SU-DHL-6 (cell line): ENCODE data around the gene NT5DC3.

Experiments used
- H2AFZ ChIP-seq: fragments of 200-600 bp; sonication (generic); 2 replicates; pipeline ENCODE4 v1.6.1; 2014; ENCODE audit warnings: low read depth, mild to moderate bottlenecking, moderate library complexity, mixed read lengths, antibody characterized with exemption, low read length; ENCODE audit not compliant: severe bottlenecking
- H3F3A ChIP-seq: fragments of 200-600 bp; shearing (Covaris generic); 2 replicates; pipeline ENCODE4 v1.6.0; 2016; ENCODE audit warnings: antibody characterized with exemption, mild to moderate bottlenecking; ENCODE audit not compliant: insufficient read depth
- H3K27ac ChIP-seq: fragments of 200-600 bp; sonication (generic); 2 replicates; pipeline ENCODE4 v1.5.1; 2016; ENCODE audit warnings: low read depth, mild to moderate bottlenecking, low read length, moderate library complexity, mixed read lengths
- H3K27me3 ChIP-seq: fragments of 200-600 bp; sonication (generic), shearing (Covaris generic); 2 replicates; pipeline ENCODE4 v1.6.0; 2014; ENCODE audit warnings: mild to moderate bottlenecking, low read length
- H3K36me3 ChIP-seq: fragments of 200-600 bp; sonication (generic); 2 replicates; pipeline ENCODE4 v1.6.1; 2014; ENCODE audit warnings: mild to moderate bottlenecking, low read length, mixed read lengths
- H3K4me2 ChIP-seq: fragments of 300-600, 200-600 bp; shearing (Covaris generic), sonication (generic); 2 replicates; pipeline ENCODE4 v1.6.0; 2014; ENCODE audit warnings: low read length, low read depth, mild to moderate bottlenecking; ENCODE audit not compliant: poor library complexity, severe bottlenecking
- H3K4me3 ChIP-seq: fragments of 200-600 bp; sonication (generic); 2 replicates; pipeline ENCODE4 v1.5.1; 2014; ENCODE audit warnings: antibody characterized with exemption, low read length, mild to moderate bottlenecking, mixed read lengths; ENCODE audit not compliant: insufficient read depth, poor library complexity, severe bottlenecking
- H3K79me2 ChIP-seq: fragments of 200-600 bp; sonication (generic); 2 replicates; pipeline ENCODE4 v1.6.1; 2014; ENCODE audit warnings: mild to moderate bottlenecking, low read length, moderate library complexity; ENCODE audit not compliant: insufficient read depth
- H3K9ac ChIP-seq: fragments of 200-600 bp; sonication (generic); 2 replicates; pipeline ENCODE4 v1.7.0; 2014; ENCODE audit warnings: mild to moderate bottlenecking, low read length
- H3K9me2 ChIP-seq: fragments of 200-600 bp; sonication (generic); replicated peaks from 2 replicates; pipeline ENCODE4 v1.6.1; 2014; ENCODE audit warnings: low read length; ENCODE audit not compliant: insufficient read depth
- H3K9me3 ChIP-seq: fragments of 200-600 bp; sonication (generic); 2 replicates; pipeline ENCODE4 v1.6.1; 2014; ENCODE audit warnings: low read length, mixed read lengths; ENCODE audit not compliant: insufficient read depth
- H4K20me1 ChIP-seq: fragments of 200-600 bp; sonication (generic); 2 replicates; pipeline ENCODE4 v1.6.1; 2014; ENCODE audit warnings: low read depth, mild to moderate bottlenecking, antibody characterized with exemption, low read length, moderate library complexity, mixed read lengths
- CTCF ChIP-seq: fragments of 200-600 bp; sonication (generic); IDR thresholded peaks from one replicate; pipeline ENCODE4 v1.5.1; 2017; ENCODE audit warnings: antibody characterized with exemption, mild to moderate bottlenecking, low read length, moderate library complexity; ENCODE audit not compliant: insufficient read depth, poor library complexity, severe bottlenecking
- EZH2phosphoT487 ChIP-seq: fragments of 200-600 bp; sonication (generic), shearing (Covaris generic); conservative IDR thresholded peaks from 2 replicates; pipeline ENCODE4 v1.6.1; 2018; ENCODE audit warnings: mild to moderate bottlenecking, antibody characterized with exemption, low read length, moderate library complexity, mixed read lengths

Gene NT5DC3

GRCh38 chr12:103839609-103840461 lies 1.2 kb downstream of the NT5DC3 start:
- H2AFZ ChIP-seq, result no peak overlapping the region
- H3K4me3 ChIP-seq, result peak overlapping the region; percentile 80
- no peak for TF ChIP-seq CTCF
- H3K4me2 ChIP-seq, result peak overlapping the region; percentile 69
- no peaks in the 10 kb centered on the region for H3K9me3 ChIP-seq
- H3F3A ChIP-seq, result no peaks in the 10 kb centered on the region
- peak overlapping the region; percentile 64 for H3K9ac ChIP-seq
- H3K79me2 ChIP-seq, result no peaks in the 10 kb centered on the region
- no peaks in the 10 kb centered on the region for H3K9me2 ChIP-seq
- no peaks in the 10 kb centered on the region for H4K20me1 ChIP-seq
- H3K36me3 ChIP-seq, result no peaks in the 10 kb centered on the region
- no peaks in the 10 kb centered on the region for H3K27me3 ChIP-seq
- no peak overlapping the region for H3K27ac ChIP-seq

- no peak overlapping the region for H3K27ac ChIP-seq
- H3K36me3 ChIP-seq, result no peaks in the 10 kb centered on the region
- no peak overlapping the region for H3K4me2 ChIP-seq
- H4K20me1 ChIP-seq, result no peaks in the 10 kb centered on the region
- no peaks in the 10 kb centered on the region for H3K79me2 ChIP-seq
- no peak overlapping the region for H2AFZ ChIP-seq
- no peaks in the 10 kb centered on the region for H3F3A ChIP-seq
- H3K9me2 ChIP-seq, result no peaks in the 10 kb centered on the region
- no peaks in the 10 kb centered on the region for H3K27me3 ChIP-seq
- H3K4me3 ChIP-seq, result no peak overlapping the region
- H3K9ac ChIP-seq, result no peak overlapping the region
- no peak for TF ChIP-seq EZH2phosphoT487
- no peak for TF ChIP-seq CTCF
- H3K9me3 ChIP-seq, result no peaks in the 10 kb centered on the region
Measured at GRCh38 chr12:103839103-103839502, 1.9 kb downstream of the NT5DC3 start.

GRCh38 chr12:103838254-103838914 lies 2.6 kb downstream of the NT5DC3 start:
- no peaks in the 10 kb centered on the region for H3K79me2 ChIP-seq
- no peak overlapping the region for H3K4me3 ChIP-seq
- H3K9ac ChIP-seq, result no peak overlapping the region
- no peaks in the 10 kb centered on the region for H3K9me2 ChIP-seq
- H3K27ac ChIP-seq, result no peak overlapping the region
- no peaks in the 10 kb centered on the region for H3F3A ChIP-seq
- TF ChIP-seq EZH2phosphoT487 (no peak), CTCF (no peak)
- H2AFZ ChIP-seq, result no peak overlapping the region
- H3K9me3 ChIP-seq, result no peaks in the 10 kb centered on the region
- no peaks in the 10 kb centered on the region for H3K36me3 ChIP-seq
- H3K4me2 ChIP-seq, result no peak overlapping the region
- no peaks in the 10 kb centered on the region for H4K20me1 ChIP-seq
- no peaks in the 10 kb centered on the region for H3K27me3 ChIP-seq
